IPS DF 4.7 (cell line): ENCODE measurements around the gene RBM43.
"Not testable (repeated sequence)": the region's sequence is repeated elsewhere in the genome, so short reads cannot be mapped to it uniquely, and the experiment has no call there.

Experiments used
- DNase-seq: peaks from one replicate; pipeline ENCODE4 v3.0.0-alpha.2; 2013; ENCODE audit warnings: low spot score; ENCODE audit errors: extremely low read depth

Gene RBM43

DNA sequence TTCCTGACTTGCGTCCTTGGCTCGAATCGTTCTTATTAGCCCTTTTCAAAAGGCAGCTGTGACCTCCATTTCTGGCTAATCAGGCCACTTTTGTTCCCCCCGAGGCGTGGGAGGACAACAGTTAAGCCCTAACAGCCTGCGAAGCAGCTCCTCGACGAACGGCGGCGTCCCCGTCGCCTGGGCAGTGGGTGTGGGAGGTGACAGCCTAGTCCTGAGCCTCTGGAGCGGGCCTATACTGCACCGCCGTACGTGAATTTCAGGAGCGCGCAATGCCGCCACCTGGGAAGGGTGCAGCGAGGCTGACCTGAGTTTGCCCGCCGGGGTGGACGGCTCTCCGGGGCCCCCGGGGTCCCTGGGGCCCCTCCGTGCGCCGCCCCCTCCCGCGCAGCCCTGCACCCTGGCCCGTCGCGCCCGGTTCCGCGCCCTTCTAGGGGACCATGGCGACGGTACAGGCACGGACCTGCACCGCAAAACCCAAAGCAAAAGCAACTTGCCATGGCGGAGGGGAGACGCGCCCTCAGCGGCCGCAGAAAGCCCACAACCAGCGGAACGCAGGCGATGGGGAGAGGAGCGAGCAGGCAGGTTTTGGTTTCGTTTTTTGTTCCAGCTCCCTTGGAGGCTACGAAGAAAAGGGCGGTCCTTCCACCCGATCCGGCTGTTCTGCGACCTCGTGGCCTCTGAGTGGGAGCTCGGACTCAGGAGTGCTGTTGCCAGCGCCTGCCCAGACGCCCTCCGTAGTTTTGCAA lies at the start of gene RBM43:
Gene RBM43, minus strand, starts transcription at position 633 of the 746 bp plus-strand sequence. Its CDS starts 136 bp downstream, at position 497.
- DNase-seq = no peak

- not testable (repeated sequence) for DNase-seq
Measured at GRCh38 chr2:151310313-151310712, 48.6 kb upstream of the RBM43 start.

DNA sequence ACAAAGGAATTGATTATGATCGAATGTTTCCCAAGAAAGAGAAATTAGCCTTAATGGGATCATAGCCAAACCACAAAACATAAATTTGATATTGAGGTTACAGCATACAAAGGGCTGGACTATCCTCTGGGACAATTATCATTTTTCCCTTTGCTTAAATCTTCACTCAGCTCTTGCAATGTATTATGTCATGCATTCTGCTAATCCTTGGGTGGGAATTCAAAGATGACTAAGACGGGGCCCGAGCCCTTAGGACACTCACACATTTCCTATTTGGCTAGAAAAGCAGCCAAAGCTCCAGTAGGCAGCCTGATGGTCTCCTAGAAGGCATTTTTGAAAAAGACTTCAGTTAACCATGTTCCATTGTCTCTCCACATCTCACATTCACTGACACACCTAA lies 45.0 kb upstream of the RBM43 start:
- DNase-seq = no peak

GRCh38 chr2:151305129-151305691 lies 43.5 kb upstream of the RBM43 start:
- DNase-seq = no peak

- no peak for DNase-seq
Measured at GRCh38 chr2:151302879-151303278, 41.2 kb upstream of the RBM43 start.

DNA sequence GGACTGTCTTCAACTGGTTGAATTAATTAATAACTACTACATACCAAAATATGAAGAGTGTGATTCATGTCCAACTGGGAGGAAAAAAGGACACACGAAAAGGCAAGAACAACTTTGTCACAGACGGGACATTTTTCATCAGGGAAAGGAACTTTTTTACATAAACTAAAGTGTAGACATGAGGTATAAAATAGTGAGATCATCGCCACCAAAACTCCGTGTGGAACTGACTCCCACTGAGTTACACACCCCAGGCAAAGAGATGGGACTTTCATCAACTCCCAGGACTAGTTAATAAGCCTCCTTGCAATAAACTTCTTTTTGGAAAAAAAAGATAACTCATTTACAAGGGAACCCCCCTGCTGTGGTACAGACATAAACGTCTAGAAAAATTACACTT lies 40.7 kb upstream of the RBM43 start:
- DNase-seq = no peak

GRCh38 chr2:151299920-151300539 lies 38.4 kb upstream of the RBM43 start:
- no peak for DNase-seq

GRCh38 chr2:151297882-151298281 lies 36.2 kb upstream of the RBM43 start:
- DNase-seq = no peak

GRCh38 chr2:151295926-151296325 lies 34.3 kb upstream of the RBM43 start:
- DNase-seq = not testable (repeated sequence)

- no peak for DNase-seq
Measured at GRCh38 chr2:151292546-151292945, 30.9 kb upstream of the RBM43 start.

- no peak for DNase-seq
Measured at GRCh38 chr2:151292141-151292540, 30.5 kb upstream of the RBM43 start.

- DNase-seq = no peak
Measured at GRCh38 chr2:151291224-151291623, 29.6 kb upstream of the RBM43 start.

DNA sequence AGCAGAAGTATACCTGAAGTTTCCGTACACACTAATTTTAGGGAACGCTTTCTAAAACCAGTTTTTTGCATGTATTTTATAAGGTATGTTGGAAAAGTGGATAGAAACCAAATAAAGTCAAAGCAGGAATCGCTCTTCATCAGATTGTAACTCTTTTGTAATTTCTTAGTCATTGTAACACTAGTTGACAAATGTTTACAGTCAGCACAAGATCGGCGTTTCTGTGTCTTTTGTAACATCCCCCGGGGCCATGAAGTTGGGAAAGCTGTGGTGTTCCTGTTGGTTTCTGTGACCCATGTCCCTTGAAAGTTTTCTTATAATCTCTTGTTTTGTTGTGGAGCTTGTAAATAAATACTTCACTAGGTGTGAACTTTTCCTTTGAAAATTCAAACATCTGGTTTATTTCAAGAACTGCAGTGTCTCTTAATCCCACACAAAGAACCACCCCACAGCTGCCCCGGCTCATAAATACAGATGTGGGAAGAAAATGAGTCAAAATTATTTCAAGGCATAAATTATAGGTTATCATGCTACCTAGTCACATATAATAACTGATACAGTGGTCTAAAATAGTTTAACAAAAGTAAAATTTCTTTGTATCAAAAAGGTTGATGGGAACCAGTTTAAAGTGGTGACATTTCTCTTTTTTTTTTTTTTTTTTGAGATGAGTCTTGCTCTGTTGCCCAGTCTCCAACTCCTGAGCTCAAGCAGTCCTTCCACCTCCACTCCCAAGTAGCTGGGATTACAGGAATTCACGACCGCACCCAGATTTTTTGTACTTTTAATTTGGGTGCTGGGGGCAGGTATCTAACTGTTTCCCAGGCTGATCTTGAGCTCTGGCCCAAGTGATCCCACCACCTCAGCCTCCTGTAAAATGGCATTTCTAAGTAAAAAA lies 28.6 kb upstream of the RBM43 start:
- no peak for DNase-seq

- DNase-seq = no peak
Measured at GRCh38 chr2:151287513-151288250, 26.0 kb upstream of the RBM43 start.

DNA sequence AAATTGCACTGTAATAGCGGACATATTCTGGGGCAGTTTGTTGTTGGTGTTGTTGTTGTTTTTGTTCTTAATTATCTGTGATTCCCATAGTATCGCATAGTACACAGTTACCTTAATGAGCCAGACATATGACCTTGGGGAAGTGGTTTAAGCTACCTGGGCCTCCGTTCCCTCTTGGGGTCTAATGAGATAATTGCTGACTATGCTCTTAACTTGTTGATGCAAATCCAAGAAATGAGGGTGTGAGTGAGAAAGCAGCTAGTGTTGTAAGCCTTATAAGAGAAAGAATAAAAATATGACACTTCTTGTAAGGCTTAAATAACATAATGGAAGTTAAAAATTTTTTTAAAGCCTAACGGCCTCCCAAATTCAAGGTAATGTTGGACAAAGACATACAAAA lies 20.7 kb upstream of the RBM43 start:
- no peak for DNase-seq

DNA sequence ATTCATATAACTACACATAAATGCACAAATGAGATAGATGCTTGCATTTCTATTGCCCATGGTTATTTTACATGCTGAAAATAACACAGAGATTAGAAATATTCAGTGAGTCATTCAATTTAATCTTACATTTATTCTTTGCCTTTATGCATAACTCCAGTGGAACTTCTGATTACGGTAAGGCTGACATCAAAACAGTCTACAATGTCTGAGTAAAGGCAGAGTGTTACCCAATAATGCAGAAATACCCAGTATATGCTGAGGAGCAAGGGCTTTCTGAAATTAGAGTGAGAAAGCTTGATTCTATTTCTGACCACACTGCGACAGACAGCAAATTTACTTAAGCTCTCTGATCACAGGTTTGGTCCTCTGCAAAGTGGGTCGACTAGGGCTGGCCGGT lies 18.6 kb upstream of the RBM43 start:
- no peak for DNase-seq

- no peak for DNase-seq
Measured at GRCh38 chr2:151278487-151278886, 16.8 kb upstream of the RBM43 start.

DNA sequence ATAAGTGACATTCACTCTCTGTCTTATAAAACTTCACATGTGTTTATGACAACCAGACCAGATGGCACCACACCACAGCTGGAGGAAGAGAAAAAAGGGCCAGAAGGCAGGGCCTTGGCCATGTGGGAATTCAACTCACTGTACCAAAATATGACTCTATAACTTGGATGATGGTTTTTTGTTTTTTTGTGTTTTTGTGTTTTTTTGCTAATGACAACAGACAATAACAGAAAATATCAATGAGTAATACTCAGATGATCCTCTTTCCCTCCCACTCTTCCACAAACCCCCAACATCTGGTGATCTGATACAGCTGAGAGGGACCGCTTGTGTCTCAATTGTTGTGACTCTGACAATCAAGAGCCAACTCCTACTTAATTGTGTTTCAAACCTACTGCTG lies 15.4 kb upstream of the RBM43 start:
- no peak for DNase-seq

- no peak for DNase-seq
Measured at GRCh38 chr2:151275291-151275690, 13.6 kb upstream of the RBM43 start.

DNA sequence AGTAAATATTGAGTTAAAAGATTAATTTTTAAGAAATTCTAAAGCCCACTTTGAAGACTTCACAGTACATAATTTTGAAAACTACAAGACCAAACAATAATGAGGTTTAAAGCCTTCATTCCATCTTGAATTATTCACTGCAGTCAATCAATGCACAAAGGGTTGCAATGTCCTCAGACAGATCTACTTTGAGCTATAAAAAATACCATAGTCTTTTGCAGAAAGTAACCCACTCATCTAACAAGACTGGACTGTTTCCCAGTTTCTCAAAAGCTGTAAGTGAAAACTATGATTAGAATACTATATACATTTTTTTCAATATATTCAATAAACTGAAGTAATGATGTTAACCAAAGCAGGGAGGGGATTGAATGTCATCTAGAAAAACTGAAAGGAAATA lies 10.2 kb upstream of the RBM43 start:
- DNase-seq = no peak
